RWPE2 (cell line): Measurements from ENCODE around the gene DGKD.

Experiments used
- ATAC-seq: fragments of 200-7000 bp; cut with Tn5 transposase; 3 replicates; pipeline ENCODE4 v1.9.1; 2021; ENCODE audit warnings: low read depth
- DNase-seq: peaks from one replicate; pipeline ENCODE4 v3.0.0-alpha.2; 2020; ENCODE audit warnings: low spot score
- H3K27ac ChIP-seq: fragments of 450-650 bp; 2 replicates; pipeline ENCODE4 v1.5.1; 2017; ENCODE audit warnings: mild to moderate bottlenecking; ENCODE audit not compliant: poor library complexity, severe bottlenecking
- H3K27me3 ChIP-seq: fragments of 250-450 bp; sonication (Bioruptor Pico); 2 replicates; pipeline ENCODE4 v1.5.1; 2021; ENCODE audit warnings: mild to moderate bottlenecking, moderate library complexity; ENCODE audit not compliant: insufficient read depth, poor library complexity, severe bottlenecking
- H3K36me3 ChIP-seq: fragments of 250-450 bp; sonication (Bioruptor Pico); 2 replicates; pipeline ENCODE4 v1.5.1; 2020; ENCODE audit warnings: low read depth, mild to moderate bottlenecking, moderate library complexity
- H3K4me1 ChIP-seq: fragments of 250-450 bp; sonication (Bioruptor Pico); 2 replicates; pipeline ENCODE4 v1.5.1; 2021; ENCODE audit warnings: mild to moderate bottlenecking, moderate library complexity; ENCODE audit not compliant: insufficient read depth, poor library complexity, severe bottlenecking
- H3K4me3 ChIP-seq: fragments of 250-450 bp; sonication (Bioruptor Pico); 2 replicates; pipeline ENCODE4 v1.5.1; 2021; ENCODE audit warnings: mild to moderate bottlenecking, moderate library complexity; ENCODE audit not compliant: severe bottlenecking
- H3K9me3 ChIP-seq: fragments of 250-450 bp; sonication (Bioruptor Pico); 2 replicates; pipeline ENCODE4 v1.5.1; 2021; ENCODE audit warnings: mild to moderate bottlenecking, moderate library complexity; ENCODE audit not compliant: severe bottlenecking
- TF ChIP-seq, protein P1 (sequence below): fragments of 450-650 bp; IDR thresholded peaks from one replicate; pipeline ENCODE4 v1.5.1; 2017; ENCODE audit warnings: mild to moderate bottlenecking, moderate library complexity; ENCODE audit not compliant: poor library complexity, severe bottlenecking

DGKD gene

GRCh38 chr2:233356546-233357308, 2.4 kb downstream of the DGKD start:
- peak; percentile 53 for ATAC-seq
- H3K4me1 ChIP-seq = peaks cover 10% of the 10 kb centered on the region
- TF ChIP-seq, protein P1, sequence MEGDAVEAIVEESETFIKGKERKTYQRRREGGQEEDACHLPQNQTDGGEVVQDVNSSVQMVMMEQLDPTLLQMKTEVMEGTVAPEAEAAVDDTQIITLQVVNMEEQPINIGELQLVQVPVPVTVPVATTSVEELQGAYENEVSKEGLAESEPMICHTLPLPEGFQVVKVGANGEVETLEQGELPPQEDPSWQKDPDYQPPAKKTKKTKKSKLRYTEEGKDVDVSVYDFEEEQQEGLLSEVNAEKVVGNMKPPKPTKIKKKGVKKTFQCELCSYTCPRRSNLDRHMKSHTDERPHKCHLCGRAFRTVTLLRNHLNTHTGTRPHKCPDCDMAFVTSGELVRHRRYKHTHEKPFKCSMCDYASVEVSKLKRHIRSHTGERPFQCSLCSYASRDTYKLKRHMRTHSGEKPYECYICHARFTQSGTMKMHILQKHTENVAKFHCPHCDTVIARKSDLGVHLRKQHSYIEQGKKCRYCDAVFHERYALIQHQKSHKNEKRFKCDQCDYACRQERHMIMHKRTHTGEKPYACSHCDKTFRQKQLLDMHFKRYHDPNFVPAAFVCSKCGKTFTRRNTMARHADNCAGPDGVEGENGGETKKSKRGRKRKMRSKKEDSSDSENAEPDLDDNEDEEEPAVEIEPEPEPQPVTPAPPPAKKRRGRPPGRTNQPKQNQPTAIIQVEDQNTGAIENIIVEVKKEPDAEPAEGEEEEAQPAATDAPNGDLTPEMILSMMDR = no peak
- H3K36me3 ChIP-seq = peaks cover 13% of the 10 kb centered on the region
- H3K4me3 ChIP-seq = no peak overlapping the region
- no peaks in the 10 kb centered on the region for H3K9me3 ChIP-seq
- no peaks in the 10 kb centered on the region for H3K27me3 ChIP-seq
- no peak overlapping the region for H3K27ac ChIP-seq
- no peak for DNase-seq

DNA sequence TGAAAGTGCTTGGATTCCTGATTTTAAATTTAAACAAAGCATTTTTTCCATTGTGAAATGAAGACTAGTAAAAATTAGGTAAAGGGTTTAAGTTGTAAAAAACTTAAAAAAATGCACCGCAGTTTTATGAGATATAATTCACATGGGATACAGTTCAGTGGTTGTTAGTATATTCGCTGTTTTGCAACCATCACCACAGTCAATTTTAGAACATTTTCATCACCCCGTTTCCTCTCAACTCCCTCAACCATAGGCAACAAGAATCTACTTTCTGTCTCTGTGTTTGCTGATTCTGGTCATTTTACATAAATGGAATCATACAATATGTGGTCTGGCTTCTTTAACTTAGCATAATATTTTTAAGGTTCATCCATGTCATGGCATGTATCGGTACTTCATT, 4.0 kb downstream of the DGKD start:
- TF ChIP-seq, protein P1 = no peak
- H3K4me3 ChIP-seq = no peak overlapping the region
- H3K4me1 ChIP-seq = peaks cover 10% of the 10 kb centered on the region

GRCh38 chr2:233358947-233359346, 4.7 kb downstream of the DGKD start:
- ATAC-seq (no peak), DNase-seq (no peak)
- Histone ChIP-seq H3K27ac (no peak overlapping the region), H3K27me3 (no peaks in the 10 kb centered on the region), H3K4me3 (no peak overlapping the region), H3K4me1 (peaks cover 4% of the 10 kb centered on the region), H3K36me3 (peaks cover 19% of the 10 kb centered on the region), H3K9me3 (no peaks in the 10 kb centered on the region)
- TF ChIP-seq, protein P1 = no peak

More for the DNA sequence above, 4.0 kb downstream of the DGKD start:
- H3K36me3 ChIP-seq = peaks cover 19% of the 10 kb centered on the region
- ATAC-seq (no peak), DNase-seq (no peak)
- H3K9me3 ChIP-seq = no peaks in the 10 kb centered on the region
- no peak overlapping the region for H3K27ac ChIP-seq
- no peaks in the 10 kb centered on the region for H3K27me3 ChIP-seq

DNA sequence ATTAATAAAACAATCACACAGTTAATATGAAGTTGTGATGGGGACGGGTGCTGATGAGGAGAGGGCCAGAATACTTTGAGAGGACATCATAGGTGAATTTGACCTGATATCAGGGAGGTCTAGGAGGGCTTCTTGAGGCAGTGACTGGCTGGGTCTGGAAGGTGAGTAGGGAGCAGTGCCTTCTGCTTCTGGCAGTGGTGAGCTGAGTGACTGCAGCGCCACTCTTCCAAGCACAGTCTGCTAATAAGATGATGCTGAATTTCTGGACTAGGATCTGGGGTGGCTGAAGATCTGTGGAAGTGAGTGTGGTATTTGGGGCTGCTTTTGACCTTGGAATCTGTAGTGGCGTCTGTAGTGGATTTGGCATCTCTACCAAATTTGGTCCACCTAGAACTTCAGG, 5.5 kb downstream of the DGKD start:
- Histone ChIP-seq H3K36me3 (peaks cover 19% of the 10 kb centered on the region), H3K27me3 (no peaks in the 10 kb centered on the region), H3K4me1 (peaks cover 4% of the 10 kb centered on the region), H3K27ac (no peak overlapping the region), H3K4me3 (no peak overlapping the region), H3K9me3 (no peaks in the 10 kb centered on the region)
- no peak for ATAC-seq
- no peak for DNase-seq
- TF ChIP-seq, protein P1 = no peak

GRCh38 chr2:233360771-233361176, 6.5 kb downstream of the DGKD start:
- DNase-seq (no peak), ATAC-seq (no peak)
- Histone ChIP-seq H3K27ac (no peak overlapping the region), H3K4me1 (no peaks in the 10 kb centered on the region), H3K27me3 (no peaks in the 10 kb centered on the region), H3K36me3 (peaks cover 19% of the 10 kb centered on the region), H3K9me3 (no peaks in the 10 kb centered on the region), H3K4me3 (no peak overlapping the region)
- TF ChIP-seq, protein P1 = no peak
